Vagina (tissue), 2 donors: ENCODE data around the gene OR51E2. TPM values are rescaled to one million over a fixed set of nuclear protein-coding genes. Genes with fewer than 3 reads are reported as not detected.

Experiments
- DNase-seq, 2 donors: peaks; one replicate each; pipeline ENCODE4 v3.0.0-alpha.2; 2017; ENCODE audit errors: extremely low spot score in 2 of 2
- H3K27ac ChIP-seq: fragments of 200-600 bp; sonication (generic); one replicate; pipeline ENCODE4 v1.5.1; 2019
- H3K27me3 ChIP-seq: fragments of 200-600 bp; sonication (generic); one replicate; pipeline ENCODE4 v1.5.1; 2019
- H3K36me3 ChIP-seq, 2 donors: fragments of 200-600 bp; sonication (generic); one replicate each; pipeline ENCODE4 v1.5.1; 2017 to 2019
- H3K4me1 ChIP-seq: fragments of 200-600 bp; sonication (generic); one replicate; pipeline ENCODE4 v1.5.1; 2019
- H3K4me3 ChIP-seq, 2 donors: fragments of 200-600 bp; sonication (generic); 1 replicate in 1 of 2; 2 replicates in 1 of 2; pipeline ENCODE4 v1.5.1; 2016 to 2019
- H3K9me3 ChIP-seq: fragments of 200-600 bp; sonication (generic); one replicate; pipeline ENCODE4 v1.5.1; 2019
- POLR2A ChIP-seq, 2 donors: fragments of 450-650 bp; IDR thresholded peaks; one replicate each; pipeline ENCODE4 v1.6.1; 2017; ENCODE audit warnings: antibody characterized with exemption in 2 of 2, mild to moderate bottlenecking in 2 of 2, moderate library complexity in 2 of 2
- POLR2AphosphoS5 ChIP-seq, 2 donors: sonication (generic); formaldehyde crosslinking; IDR thresholded peaks; one replicate each; pipeline ENCODE4 v1.9.0; 2017; ENCODE audit warnings: antibody characterized with exemption in 2 of 2, mild to moderate bottlenecking in 2 of 2, low read depth in 1 of 2; ENCODE audit not compliant: insufficient read depth in 1 of 2
- intact Hi-C: fragments of 100-400 bp; cut with DNase I; formaldehyde crosslinking; loops from one replicate; pipeline ENCODE4 v1.15.1; 2023
- total RNA-seq: library from RNA; depleted of rRNA; stranded (reverse); fragments of >200 nt; gene quantifications from one replicate; pipeline ENCODE4 v1.2.3, GENCODE V29; 2016
- TF ChIP-seq, protein P1 (sequence below), 3 experiments: fragments of 450-650 bp in 2 of 3; fragments of 200-600 bp in 1 of 3; sonication (generic) in 1 of 3; IDR thresholded peaks; one replicate each; pipeline ENCODE4 v1.5.1; 2017 to 2019; ENCODE audit warnings: antibody characterized with exemption in 3 of 3, mild to moderate bottlenecking in 2 of 3, moderate library complexity in 2 of 3

Gene OR51E2
- total RNA-seq, 1 donor from 2014 or later: 0.98 TPM

DNA sequence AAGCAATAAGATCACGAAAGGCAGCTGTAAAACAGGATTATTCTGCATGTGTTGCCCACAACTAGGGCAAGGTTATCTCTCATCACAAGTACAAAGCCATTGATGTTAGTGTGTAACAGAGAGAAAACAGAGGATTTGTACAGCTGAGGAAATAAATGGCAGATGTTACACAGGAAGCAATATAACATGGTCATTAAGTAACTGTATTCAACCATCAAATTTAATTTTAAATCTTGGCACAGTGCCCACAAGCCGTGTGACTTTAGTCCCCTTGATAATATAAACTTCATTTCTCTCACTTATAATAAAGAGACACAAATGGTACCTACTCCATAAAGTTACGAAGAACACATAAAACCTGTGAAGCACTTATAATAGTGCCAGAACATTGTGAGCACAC, 17.3 kb downstream of the OR51E2 start:
- no peaks in the 10 kb centered on the region for H3K36me3 ChIP-seq
- TF ChIP-seq POLR2A (IDR thresholded peaks at IDR 0.05) (no peak), POLR2AphosphoS5 (IDR thresholded peaks at IDR 0.05; ENCODE audit: insufficient read depth in 1 of 2, low read depth in 1 of 2) (no peak)
- no peak for DNase-seq
- H3K27me3 ChIP-seq: no peaks in the 10 kb centered on the region
- H3K4me3 ChIP-seq: no peak overlapping the region
- no peaks in the 10 kb centered on the region for H3K4me1 ChIP-seq
- H3K27ac ChIP-seq: no peak overlapping the region
- intact Hi-C loops: no loop called here
- H3K9me3 ChIP-seq: no peaks in the 10 kb centered on the region

DNA sequence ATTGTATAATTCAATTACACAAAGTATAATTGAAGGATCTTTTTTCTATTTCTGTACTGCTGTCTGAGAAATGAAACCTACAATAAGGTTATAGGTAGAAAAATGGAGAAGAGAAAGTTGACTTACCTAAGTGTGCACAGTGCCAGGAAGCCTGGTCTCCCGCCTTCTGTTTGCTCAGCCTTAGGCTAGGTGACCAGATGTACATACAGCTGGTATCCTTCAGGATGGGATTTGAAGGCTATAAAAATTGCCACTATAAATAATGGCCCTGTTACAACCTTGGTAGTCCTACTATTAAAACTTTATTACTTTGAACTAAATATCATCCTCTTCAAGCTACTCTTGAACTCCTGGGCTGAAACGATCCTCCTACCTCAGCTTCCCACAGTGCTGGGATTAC, 19.7 kb downstream of the OR51E2 start:
- Histone ChIP-seq H3K36me3 (no peaks in the 10 kb centered on the region), H3K27me3 (no peaks in the 10 kb centered on the region), H3K27ac (no peak overlapping the region), H3K4me3 (no peak overlapping the region), H3K4me1 (no peaks in the 10 kb centered on the region), H3K9me3 (no peaks in the 10 kb centered on the region)
- DNase-seq: no peak
- intact Hi-C loops: no loop called here
- TF ChIP-seq, protein P1, sequence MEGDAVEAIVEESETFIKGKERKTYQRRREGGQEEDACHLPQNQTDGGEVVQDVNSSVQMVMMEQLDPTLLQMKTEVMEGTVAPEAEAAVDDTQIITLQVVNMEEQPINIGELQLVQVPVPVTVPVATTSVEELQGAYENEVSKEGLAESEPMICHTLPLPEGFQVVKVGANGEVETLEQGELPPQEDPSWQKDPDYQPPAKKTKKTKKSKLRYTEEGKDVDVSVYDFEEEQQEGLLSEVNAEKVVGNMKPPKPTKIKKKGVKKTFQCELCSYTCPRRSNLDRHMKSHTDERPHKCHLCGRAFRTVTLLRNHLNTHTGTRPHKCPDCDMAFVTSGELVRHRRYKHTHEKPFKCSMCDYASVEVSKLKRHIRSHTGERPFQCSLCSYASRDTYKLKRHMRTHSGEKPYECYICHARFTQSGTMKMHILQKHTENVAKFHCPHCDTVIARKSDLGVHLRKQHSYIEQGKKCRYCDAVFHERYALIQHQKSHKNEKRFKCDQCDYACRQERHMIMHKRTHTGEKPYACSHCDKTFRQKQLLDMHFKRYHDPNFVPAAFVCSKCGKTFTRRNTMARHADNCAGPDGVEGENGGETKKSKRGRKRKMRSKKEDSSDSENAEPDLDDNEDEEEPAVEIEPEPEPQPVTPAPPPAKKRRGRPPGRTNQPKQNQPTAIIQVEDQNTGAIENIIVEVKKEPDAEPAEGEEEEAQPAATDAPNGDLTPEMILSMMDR (IDR thresholded peaks at IDR 0.05): no peak
- TF ChIP-seq POLR2A (IDR thresholded peaks at IDR 0.05) (no peak), POLR2AphosphoS5 (IDR thresholded peaks at IDR 0.05; ENCODE audit: insufficient read depth in 1 of 2, low read depth in 1 of 2) (no peak)

DNA sequence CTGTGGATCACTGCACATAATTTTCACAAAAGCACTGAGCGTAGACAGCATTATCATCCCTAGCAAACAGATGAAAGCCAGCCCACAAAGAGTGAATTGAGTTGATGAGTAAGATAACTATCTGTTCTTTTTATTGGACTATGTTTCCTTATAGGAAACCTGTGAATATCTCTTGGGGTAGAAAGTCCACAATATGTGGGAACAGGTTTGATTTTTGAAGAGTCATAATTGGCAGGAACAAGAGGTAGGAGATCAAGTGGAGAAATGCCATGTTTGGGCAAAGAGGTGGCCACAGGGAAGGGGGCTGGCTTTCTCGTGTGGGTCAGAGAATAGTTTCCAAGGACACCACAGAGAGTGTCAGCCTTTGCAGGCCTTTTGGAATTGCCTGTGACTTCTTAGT, 23.9 kb downstream of the OR51E2 start:
- TF ChIP-seq POLR2AphosphoS5 (IDR thresholded peaks at IDR 0.05; ENCODE audit: insufficient read depth in 1 of 2, low read depth in 1 of 2) (no peak), POLR2A (IDR thresholded peaks at IDR 0.05) (no peak)
- TF ChIP-seq, protein P1 (IDR thresholded peaks at IDR 0.05): no peak
- intact Hi-C loops: no loop called here
- no peaks in the 10 kb centered on the region for H3K36me3 ChIP-seq
- no peaks in the 10 kb centered on the region for H3K9me3 ChIP-seq
- no peaks in the 10 kb centered on the region for H3K4me1 ChIP-seq
- DNase-seq: no peak
- no peak overlapping the region for H3K4me3 ChIP-seq
- no peaks in the 10 kb centered on the region for H3K27me3 ChIP-seq
- no peak overlapping the region for H3K27ac ChIP-seq

DNA sequence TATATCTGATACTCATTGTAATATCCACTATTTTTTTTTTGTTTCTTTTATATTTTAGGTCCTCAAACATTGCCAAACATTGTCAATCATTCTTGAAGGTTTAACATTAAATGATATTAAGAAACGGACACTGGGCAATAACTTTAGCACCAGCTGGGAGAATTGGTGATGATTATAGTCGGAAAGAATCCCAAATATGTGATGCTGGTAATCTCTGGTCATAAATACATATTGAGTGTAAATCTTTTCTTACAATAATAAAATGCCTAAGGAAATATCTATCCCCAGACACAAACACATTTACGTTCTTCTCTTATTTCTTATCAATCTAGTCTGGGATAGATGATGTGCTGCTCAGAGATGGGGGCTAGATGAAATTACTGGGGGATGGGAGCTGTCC, 25.2 kb downstream of the OR51E2 start:
- Histone ChIP-seq H3K4me3 (no peak overlapping the region), H3K36me3 (no peaks in the 10 kb centered on the region), H3K9me3 (no peaks in the 10 kb centered on the region), H3K27ac (no peak overlapping the region), H3K4me1 (no peaks in the 10 kb centered on the region), H3K27me3 (no peaks in the 10 kb centered on the region)
- no peak for DNase-seq
- TF ChIP-seq, protein P1 (IDR thresholded peaks at IDR 0.05): no peak
- TF ChIP-seq POLR2A (IDR thresholded peaks at IDR 0.05) (no peak), POLR2AphosphoS5 (IDR thresholded peaks at IDR 0.05; ENCODE audit: insufficient read depth in 1 of 2, low read depth in 1 of 2) (no peak)
- intact Hi-C loops: no loop called here

DNA sequence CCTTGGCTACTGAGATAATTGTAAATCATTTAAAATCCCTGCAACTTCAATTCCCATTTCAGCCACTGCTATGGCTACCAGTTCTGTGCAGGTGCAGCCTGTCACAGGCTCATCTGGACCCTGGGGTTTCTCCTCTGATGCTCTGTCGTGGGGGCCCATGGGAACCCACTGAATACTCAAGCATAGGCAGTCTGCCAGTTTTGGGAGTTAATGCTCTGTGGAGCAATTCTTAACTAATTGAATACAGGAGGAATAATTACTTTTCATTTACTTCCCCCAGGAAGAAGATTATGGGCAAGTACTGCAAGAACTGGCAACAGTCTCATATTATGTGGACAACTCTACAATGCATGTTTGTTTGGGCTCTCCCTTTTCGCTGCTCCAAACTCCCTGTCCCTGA, 25.9 kb downstream of the OR51E2 start:
- H3K9me3 ChIP-seq: no peaks in the 10 kb centered on the region
- no peak for DNase-seq
- intact Hi-C loops: no loop called here
- no peaks in the 10 kb centered on the region for H3K27me3 ChIP-seq
- no peaks in the 10 kb centered on the region for H3K36me3 ChIP-seq
- H3K4me3 ChIP-seq: no peak overlapping the region
- no peak for TF ChIP-seq POLR2AphosphoS5 (IDR thresholded peaks at IDR 0.05; ENCODE audit: insufficient read depth in 1 of 2, low read depth in 1 of 2)
- no peak for TF ChIP-seq POLR2A (IDR thresholded peaks at IDR 0.05)
- TF ChIP-seq, protein P1 (IDR thresholded peaks at IDR 0.05): no peak
- no peaks in the 10 kb centered on the region for H3K4me1 ChIP-seq
- no peak overlapping the region for H3K27ac ChIP-seq
